HG02870 (cell line): ENCODE results near the gene SBSN.

ENCODE experiments used
- ATAC-seq: cut with Tn5 transposase; IDR thresholded peaks from one replicate; pipeline ENCODE4 v1.9.1; 2021; ENCODE audit warnings: mild to moderate bottlenecking, moderate library complexity; ENCODE audit not compliant: unreplicated experiment

Gene SBSN

DNA sequence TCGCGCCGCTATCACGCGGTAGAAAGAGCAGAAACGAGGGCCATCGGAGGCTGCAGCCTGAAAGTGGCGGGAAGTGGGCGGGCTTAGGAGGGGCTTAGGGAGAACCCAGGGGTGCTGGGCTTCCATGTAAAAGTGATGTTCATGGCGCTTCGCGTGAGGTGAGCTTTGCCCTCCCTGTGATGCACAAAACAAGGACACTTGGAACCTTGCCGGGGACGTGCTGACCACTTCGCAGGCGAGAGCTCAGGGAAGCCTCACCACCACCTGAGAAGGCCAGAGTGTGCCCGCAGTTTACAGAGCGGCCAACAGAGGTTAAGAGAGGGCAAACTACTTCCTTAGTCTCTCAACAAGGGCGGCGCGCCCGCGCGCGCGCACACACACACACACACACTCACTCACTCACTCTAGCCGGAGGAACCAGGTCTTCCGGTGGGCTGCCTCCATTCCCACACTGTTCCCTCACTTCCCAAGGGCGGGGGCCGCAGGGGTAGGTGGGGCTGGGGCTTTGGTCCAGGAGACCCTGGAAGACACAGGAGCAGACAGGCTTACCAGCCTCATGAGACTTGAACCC lies 5.8 kb upstream of the SBSN start:
- no peak for ATAC-seq

GRCh38 chr19:35533201-35533821 lies 5.2 kb upstream of the SBSN start, which contains the start of gene GAPDHS:
GAPDHS (plus strand) TSS chr19:35533456; CDS start chr19:35533528, 72 bp downstream.
- ATAC-seq: no peak

DNA sequence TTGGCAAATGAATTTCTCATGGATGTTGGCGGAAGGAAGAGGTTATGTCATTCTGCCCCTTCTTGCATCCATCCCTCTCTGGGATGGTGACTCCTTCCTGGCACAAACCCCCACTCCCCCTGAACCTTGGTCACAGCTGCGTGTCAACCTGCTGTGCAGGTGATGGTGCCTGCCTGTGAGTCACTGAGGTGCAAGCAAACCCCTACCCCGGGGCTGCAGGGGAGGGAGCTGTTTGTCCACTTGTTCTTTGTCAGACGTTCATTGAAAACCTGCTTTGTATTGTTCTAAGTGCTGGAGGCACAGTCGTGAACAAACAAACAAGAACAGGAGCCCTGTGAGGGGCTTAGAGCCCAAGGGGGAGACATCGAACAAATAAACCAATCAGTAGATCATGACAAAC lies 3.2 kb upstream of the SBSN start:
- no peak for ATAC-seq

- no peak for ATAC-seq
Measured at GRCh38 chr19:35529241-35530218, 1.4 kb upstream of the SBSN start.

DNA sequence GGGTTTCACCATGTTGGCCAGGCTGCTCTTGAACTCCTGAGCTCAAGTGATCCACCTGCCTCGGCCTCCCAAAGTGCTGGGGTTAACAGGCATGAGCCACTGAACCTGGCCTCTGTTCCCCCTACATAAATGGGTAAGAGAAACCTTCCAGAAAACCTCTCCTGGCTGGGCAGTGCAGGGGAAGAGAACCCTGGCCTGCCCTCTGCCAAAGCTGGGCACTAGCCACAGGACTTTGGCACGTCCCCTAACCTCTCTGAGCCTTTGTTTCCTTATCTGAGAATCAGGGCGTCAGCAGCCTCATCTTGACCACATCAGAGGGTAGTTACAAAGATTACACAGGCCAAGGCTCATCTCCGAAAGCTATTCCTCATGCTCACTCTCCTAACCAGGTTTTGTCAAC lies 2.2 kb downstream of the SBSN start:
- no peak for ATAC-seq

DNA sequence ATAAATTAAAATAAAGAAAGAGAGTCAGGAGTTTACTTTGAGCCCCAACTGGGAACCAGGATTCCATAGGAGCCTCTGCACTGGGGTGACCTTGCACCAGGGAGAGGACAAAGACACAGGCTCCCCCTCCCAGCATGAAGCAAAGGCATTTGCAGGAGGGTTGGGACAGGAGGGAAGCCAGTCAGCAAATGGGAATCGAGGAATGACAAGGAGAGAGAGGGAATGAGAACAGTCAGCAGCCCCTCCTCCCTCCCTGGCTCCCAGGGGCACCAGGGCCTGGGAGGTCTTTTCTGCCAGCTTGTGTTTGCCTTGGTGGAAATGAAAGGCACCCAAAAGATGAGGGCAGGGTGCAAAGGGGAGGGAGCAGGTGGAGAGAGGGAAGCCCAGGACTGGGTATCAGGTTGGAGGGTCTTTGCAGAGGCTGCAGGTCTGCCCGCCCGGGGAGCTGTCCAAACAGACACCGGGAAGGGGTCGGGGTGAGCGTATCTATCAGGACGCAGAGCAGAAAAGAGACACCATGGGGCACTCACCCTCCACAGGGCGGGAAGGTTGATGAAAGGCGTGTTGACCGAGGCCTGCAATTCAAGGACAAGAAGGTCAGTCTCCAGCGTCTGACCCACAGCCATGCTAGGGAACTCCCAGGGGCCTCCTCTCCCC lies 3.8 kb downstream of the SBSN start:
- no peak for ATAC-seq

- no peak for ATAC-seq
Measured at GRCh38 chr19:35522745-35523327, 5.3 kb downstream of the SBSN start.

GRCh38 chr19:35521124-35521743 lies 6.9 kb downstream of the SBSN start:
- no peak for ATAC-seq

DNA sequence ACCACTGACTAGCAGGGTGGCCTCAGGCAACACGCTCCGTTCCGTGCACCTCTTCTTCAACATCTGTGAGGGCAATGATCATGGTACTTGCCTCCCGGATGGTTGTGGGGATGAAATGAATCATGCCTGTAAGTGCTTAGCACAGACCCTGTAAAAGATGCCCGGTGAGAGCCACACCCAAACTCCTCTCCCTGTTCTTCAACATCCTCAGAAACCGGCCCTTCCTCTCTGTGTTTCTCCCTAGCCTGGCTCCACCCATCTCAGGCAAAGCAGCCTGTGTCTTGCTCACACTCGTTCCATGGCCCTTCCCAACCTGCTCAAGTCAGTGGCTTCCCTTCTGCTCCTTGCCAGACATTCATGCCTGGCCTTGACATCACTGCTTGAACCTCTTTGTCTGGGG lies 8.8 kb downstream of the SBSN start:
- no peak for ATAC-seq

DNA sequence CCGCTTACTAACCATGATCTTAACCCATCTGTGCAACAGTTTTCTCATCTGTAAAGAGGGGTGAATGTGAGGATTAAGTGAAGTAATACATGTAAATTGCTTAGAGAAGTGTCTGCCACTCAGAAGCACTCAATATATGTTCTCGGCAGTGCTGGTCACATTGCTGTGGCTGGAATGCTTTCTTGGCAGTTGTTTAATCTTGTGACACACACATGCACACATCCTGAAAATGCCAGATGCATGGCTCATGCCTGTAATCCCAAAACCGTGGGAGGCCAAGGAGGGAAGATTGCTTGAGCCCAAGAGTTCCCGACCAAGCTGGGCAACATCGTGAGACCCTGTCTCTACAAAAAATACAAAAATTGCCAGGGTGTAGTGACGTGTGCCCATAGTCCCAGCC lies 9.8 kb downstream of the SBSN start:
- no peak for ATAC-seq

DNA sequence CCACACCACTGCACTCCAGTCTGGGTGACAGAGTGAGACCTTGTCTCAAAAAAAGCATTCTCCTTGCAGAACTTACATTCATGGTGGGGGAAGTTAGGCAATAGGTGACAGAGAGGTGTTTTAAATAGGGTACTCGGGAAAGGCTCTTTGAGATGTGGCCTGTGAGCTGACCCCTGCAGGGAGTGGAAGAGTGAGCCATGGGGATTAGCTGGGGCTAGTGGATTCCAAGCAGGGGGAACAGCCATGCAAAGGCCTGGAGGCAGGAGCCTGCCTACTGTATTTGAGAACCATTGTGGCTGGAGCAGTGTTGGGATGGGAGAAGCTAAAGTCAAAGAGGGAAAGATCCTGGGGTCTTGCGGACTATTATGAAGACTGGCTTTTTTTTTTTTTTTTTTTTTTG lies 10.8 kb downstream of the SBSN start:
- no peak for ATAC-seq

GRCh38 chr19:35516310-35516709 lies 11.8 kb downstream of the SBSN start:
- ATAC-seq: no peak

DNA sequence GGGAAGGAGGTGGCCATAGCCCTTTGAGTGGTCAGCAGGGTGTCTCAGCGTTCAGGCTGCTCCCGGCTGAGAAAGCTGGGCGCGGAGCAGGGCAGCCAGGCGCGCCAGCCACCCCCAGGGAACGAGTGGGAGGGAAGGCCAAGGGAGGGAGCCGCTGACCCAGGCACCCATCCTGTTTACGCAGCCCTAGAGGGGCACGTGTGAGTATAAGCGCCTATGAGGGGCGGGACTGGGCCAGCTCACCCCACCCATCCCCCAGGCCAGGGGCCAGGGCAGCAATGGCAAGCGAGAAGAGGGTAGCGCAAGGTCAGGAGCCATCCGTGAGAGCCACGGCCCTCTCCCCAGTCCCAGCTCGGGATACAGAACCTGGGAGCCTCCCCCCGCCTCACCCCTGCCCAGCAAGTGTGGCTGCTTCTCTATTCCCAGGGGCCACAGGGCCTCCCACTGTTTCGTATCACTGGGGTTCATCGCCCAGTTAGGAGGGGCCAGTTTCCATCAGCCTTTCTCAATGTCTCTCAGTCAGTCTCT lies 13.8 kb downstream of the SBSN start:
- ATAC-seq: no peak

DNA sequence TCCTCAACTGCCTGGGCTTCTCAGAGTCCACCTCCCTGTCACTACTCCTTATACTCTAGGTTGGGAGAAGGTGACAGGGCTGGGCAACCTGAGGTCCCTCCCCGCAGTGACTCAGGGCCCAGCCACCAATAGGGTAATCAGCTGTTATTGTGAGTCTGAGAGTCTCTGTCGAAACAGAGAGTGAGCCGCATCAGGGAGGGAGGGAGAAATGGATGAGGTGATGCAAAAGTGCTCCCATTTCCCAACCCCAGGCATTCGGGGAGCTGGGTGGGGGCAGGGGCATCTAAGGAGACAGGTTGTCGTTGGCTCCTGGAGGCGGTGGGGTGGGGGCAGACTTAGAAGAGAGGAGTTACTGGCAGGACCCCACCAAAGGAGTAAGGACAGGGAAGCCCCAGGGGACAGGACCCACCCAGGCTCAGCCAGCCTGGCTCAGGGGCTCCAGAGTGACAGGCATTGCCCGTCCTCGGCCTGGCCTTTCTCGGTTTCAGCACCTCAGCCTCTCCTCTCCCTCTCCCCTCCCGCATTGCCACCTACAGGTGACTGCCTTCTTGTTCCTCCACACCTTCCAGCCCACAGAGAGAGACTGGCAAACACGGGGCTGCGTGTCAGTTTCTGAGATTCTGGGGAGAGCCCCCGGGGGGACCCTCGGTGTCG lies 14.4 kb downstream of the SBSN start, which contains the start of gene DMKN:
DMKN (minus strand) TSS at position 22 of the 654 bp plus-strand sequence. CDS start 174 bp downstream, outside the sequence.
- no peak for ATAC-seq

DNA sequence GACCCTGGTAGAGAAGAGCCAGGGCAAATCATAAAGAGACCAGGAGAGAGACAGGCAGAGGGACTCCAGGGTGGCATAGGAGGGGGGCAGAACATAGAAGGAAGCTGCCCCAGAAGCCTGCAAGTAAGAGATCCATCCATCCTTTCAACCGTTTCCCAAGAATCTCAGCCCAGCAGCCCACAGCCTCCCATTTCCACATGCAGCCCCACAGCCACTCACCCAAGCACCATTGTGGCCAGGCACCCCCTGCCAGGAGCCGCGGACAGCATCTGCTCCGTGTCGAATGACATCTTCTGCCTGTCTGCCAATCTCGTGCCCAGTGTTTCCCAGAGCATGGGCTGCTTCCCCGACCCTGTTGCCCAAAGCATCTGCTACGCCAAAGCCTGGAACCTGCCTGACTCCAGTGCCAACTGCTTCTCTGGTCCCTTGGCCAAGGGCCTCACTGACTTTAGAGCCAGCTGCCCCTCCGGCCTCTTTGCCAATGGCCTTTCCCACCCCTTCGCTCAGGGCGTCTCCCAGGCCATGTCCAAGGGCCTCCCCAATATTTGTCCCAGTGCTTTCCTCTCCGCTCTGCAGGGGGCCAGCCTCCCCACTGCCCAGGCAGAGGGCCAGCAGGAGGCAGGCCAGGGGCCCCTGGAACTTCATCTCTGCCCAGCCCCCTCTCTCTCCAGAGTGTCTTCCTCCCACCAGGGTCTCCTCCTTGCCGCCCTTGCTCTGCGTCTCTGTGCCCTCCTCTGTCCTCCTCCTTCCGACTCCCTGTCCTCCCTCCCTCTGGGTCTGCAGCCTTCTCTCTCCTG lies 15.1 kb downstream of the SBSN start:
- no peak for ATAC-seq

- no peak for ATAC-seq
Measured at GRCh38 chr19:35511337-35511736, 16.8 kb downstream of the SBSN start.

DNA sequence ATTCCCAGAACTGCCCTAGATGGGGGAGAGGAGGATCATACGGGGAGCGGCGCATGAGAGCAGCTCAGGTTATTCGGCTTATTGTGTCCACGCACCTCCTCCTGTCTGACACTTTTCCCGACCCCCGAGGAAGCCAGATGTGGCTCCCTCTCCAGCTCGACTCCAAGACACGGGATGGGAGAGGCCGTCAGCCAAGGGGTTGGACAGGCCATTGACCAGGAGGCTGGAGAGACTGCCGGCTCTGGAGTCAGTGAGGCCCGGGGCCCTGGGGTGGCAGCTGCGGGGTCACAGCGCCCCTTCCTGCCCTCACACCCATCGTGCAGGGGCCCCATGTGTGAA lies 17.5 kb downstream of the SBSN start:
- ATAC-seq: no peak

DNA sequence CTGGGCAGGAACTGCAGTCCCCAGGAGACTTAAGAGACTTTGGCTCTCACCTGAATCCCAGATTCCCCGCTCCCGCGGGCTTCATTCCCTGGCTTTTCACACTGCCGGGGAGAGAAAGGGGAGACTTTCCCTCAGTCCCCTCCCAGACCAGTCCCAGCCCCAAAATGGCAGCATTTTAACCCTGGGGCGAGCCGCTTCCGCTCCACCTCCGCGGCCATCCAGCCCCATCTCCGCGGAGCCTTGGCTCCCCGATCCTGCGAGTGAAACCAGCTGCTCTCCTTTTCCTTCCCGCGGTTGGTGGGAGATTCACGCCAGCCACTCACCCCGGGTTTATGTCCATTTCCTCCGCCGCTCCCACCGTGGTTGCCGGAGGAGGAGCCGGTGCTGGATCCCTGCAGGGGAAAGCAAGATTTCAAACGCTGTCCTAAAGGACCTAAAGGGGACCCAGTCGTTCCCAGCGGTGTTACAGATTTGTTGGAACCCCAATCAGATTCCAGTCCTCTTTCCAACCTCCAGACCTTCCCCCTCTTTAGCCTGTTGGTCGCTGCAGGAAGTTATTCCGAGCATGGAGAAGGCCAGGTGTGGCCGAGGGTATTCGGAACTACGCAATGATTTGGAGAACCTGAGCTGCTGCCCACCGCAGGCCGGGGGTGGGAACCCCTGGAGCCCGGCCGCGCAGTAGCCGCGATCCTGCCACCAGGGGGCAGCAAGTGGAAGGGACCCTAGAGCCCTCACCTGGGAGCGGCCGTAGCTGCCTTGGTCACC lies 18.1 kb downstream of the SBSN start:
- no peak for ATAC-seq
